ENCODE measurements around the gene INMT.

GRCh38 chr7:30732606-30733005 lies 19.3 kb upstream of the INMT start:
- no peak for TF ChIP-seq CTCF (IDR thresholded peaks at IDR 0.05)
- TF ChIP-seq ZFX (IDR thresholded peaks at IDR 0.05; ENCODE audit: borderline replicate concordance): no peak
